ENCODE measurements around the gene MT1HL1. TPM values are rescaled to one million over a fixed set of nuclear protein-coding genes. Genes with fewer than 3 reads are reported as not detected.

MT1HL1 gene
- total RNA-seq, 1 experiment from 2014 or later = not detected

GRCh38 chr1:237041795-237042525 is 37.7 kb upstream of the MT1HL1 start, which contains the start of gene RYR2:
TSS of gene RYR2 (plus strand) at chr1:237042184. CDS start at chr1:237042522, 338 bp downstream.
- Histone ChIP-seq H4K20me1 (ENCODE audit: insufficient read depth, low read depth, low read length) (no peaks in the 10 kb centered on the region), H3K4me3 (ENCODE audit: low read length) (no peak within 1 kb of the TSS), H3K36me3 (ENCODE audit: insufficient read depth, low read length) (no peaks in the 10 kb centered on the region), H3K9me3 (ENCODE audit: low read length) (no peaks in the 10 kb centered on the region), H3K4me2 (ENCODE audit: low read depth, low read length, poor library complexity, severe bottlenecking) (no peak within 1 kb of the TSS), H3K79me2 (ENCODE audit: low read length) (no peaks in the 10 kb centered on the region), H3K4me1 (ENCODE audit: low read length) (no peaks in the 10 kb centered on the region), H3K27me3 (ENCODE audit: low read length) (no peaks in the 10 kb centered on the region), H3K9ac (ENCODE audit: low read length) (no peak within 1 kb of the TSS), H3K9me2 (replicated peaks; ENCODE audit: insufficient read depth, low read length) (no peaks in the 10 kb centered on the region), H3K27ac (ENCODE audit: low read length) (no peak within 1 kb of the TSS), H2AFZ (ENCODE audit: low read length) (no peak within 1 kb of the TSS)
- no peak for DNase-seq

GRCh38 chr1:237041461-237041794 is 37.2 kb upstream of the MT1HL1 start:
- H3K9me2 ChIP-seq (replicated peaks; ENCODE audit: insufficient read depth, low read length) = no peaks in the 10 kb centered on the region
- H3K9ac ChIP-seq (ENCODE audit: low read length) = no peak overlapping the region
- no peaks in the 10 kb centered on the region for H3K9me3 ChIP-seq (ENCODE audit: low read length)
- no peaks in the 10 kb centered on the region for H3K36me3 ChIP-seq (ENCODE audit: insufficient read depth, low read length)
- H3K4me3 ChIP-seq (ENCODE audit: low read length) = no peak overlapping the region
- no peak for DNase-seq
- no peak overlapping the region for H2AFZ ChIP-seq (ENCODE audit: low read length)
- no peaks in the 10 kb centered on the region for H3K27me3 ChIP-seq (ENCODE audit: low read length)
- H3K27ac ChIP-seq (ENCODE audit: low read length) = no peak overlapping the region
- no peaks in the 10 kb centered on the region for H3K4me1 ChIP-seq (ENCODE audit: low read length)
- no peaks in the 10 kb centered on the region for H4K20me1 ChIP-seq (ENCODE audit: insufficient read depth, low read depth, low read length)
- H3K79me2 ChIP-seq (ENCODE audit: low read length) = no peaks in the 10 kb centered on the region
- no peak overlapping the region for H3K4me2 ChIP-seq (ENCODE audit: low read depth, low read length, poor library complexity, severe bottlenecking)

- no peak overlapping the region for H3K27ac ChIP-seq (ENCODE audit: low read length)
- no peak overlapping the region for H2AFZ ChIP-seq (ENCODE audit: low read length)
- H3K79me2 ChIP-seq (ENCODE audit: low read length) = no peaks in the 10 kb centered on the region
- no peak overlapping the region for H3K9ac ChIP-seq (ENCODE audit: low read length)
- DNase-seq = no peak
- H3K4me2 ChIP-seq (ENCODE audit: low read depth, low read length, poor library complexity, severe bottlenecking) = no peak overlapping the region
- H3K4me3 ChIP-seq (ENCODE audit: low read length) = no peak overlapping the region
- no peaks in the 10 kb centered on the region for H3K4me1 ChIP-seq (ENCODE audit: low read length)
- no peaks in the 10 kb centered on the region for H3K9me2 ChIP-seq (replicated peaks; ENCODE audit: insufficient read depth, low read length)
- H3K9me3 ChIP-seq (ENCODE audit: low read length) = no peaks in the 10 kb centered on the region
- no peaks in the 10 kb centered on the region for H3K27me3 ChIP-seq (ENCODE audit: low read length)
- no peaks in the 10 kb centered on the region for H3K36me3 ChIP-seq (ENCODE audit: insufficient read depth, low read length)
- H4K20me1 ChIP-seq (ENCODE audit: insufficient read depth, low read depth, low read length) = no peaks in the 10 kb centered on the region
Measured at GRCh38 chr1:237040823-237041222, 36.6 kb upstream of the MT1HL1 start.

- no peak overlapping the region for H3K4me2 ChIP-seq (ENCODE audit: low read depth, low read length, poor library complexity, severe bottlenecking)
- H3K27me3 ChIP-seq (ENCODE audit: low read length) = no peaks in the 10 kb centered on the region
- no peak overlapping the region for H3K4me3 ChIP-seq (ENCODE audit: low read length)
- DNase-seq = no peak
- H3K4me1 ChIP-seq (ENCODE audit: low read length) = no peaks in the 10 kb centered on the region
- H4K20me1 ChIP-seq (ENCODE audit: insufficient read depth, low read depth, low read length) = no peaks in the 10 kb centered on the region
- no peak overlapping the region for H3K9ac ChIP-seq (ENCODE audit: low read length)
- no peaks in the 10 kb centered on the region for H3K9me3 ChIP-seq (ENCODE audit: low read length)
- H3K79me2 ChIP-seq (ENCODE audit: low read length) = no peaks in the 10 kb centered on the region
- no peak overlapping the region for H2AFZ ChIP-seq (ENCODE audit: low read length)
- H3K36me3 ChIP-seq (ENCODE audit: insufficient read depth, low read length) = no peaks in the 10 kb centered on the region
- H3K9me2 ChIP-seq (replicated peaks; ENCODE audit: insufficient read depth, low read length) = no peaks in the 10 kb centered on the region
- no peak overlapping the region for H3K27ac ChIP-seq (ENCODE audit: low read length)
Measured at GRCh38 chr1:237038211-237038610, 34.0 kb upstream of the MT1HL1 start.

GRCh38 chr1:237035759-237036158 is 31.5 kb upstream of the MT1HL1 start:
- Histone ChIP-seq H3K4me1 (ENCODE audit: low read length) (peaks cover 9% of the 10 kb centered on the region), H3K27ac (ENCODE audit: low read length) (no peak overlapping the region), H3K36me3 (ENCODE audit: insufficient read depth, low read length) (no peaks in the 10 kb centered on the region), H3K9ac (ENCODE audit: low read length) (no peak overlapping the region), H3K79me2 (ENCODE audit: low read length) (no peaks in the 10 kb centered on the region), H3K4me2 (ENCODE audit: low read depth, low read length, poor library complexity, severe bottlenecking) (no peak overlapping the region), H4K20me1 (ENCODE audit: insufficient read depth, low read depth, low read length) (no peaks in the 10 kb centered on the region), H2AFZ (ENCODE audit: low read length) (no peak overlapping the region), H3K4me3 (ENCODE audit: low read length) (no peak overlapping the region), H3K9me3 (ENCODE audit: low read length) (no peaks in the 10 kb centered on the region), H3K27me3 (ENCODE audit: low read length) (no peaks in the 10 kb centered on the region), H3K9me2 (replicated peaks; ENCODE audit: insufficient read depth, low read length) (no peaks in the 10 kb centered on the region)
- no peak for DNase-seq

GRCh38 chr1:237033804-237034203 is 29.6 kb upstream of the MT1HL1 start:
- Histone ChIP-seq H3K4me3 (ENCODE audit: low read length) (no peak overlapping the region), H3K9ac (ENCODE audit: low read length) (no peak overlapping the region), H2AFZ (ENCODE audit: low read length) (no peak overlapping the region), H3K9me2 (replicated peaks; ENCODE audit: insufficient read depth, low read length) (no peaks in the 10 kb centered on the region), H3K9me3 (ENCODE audit: low read length) (no peaks in the 10 kb centered on the region), H3K4me2 (ENCODE audit: low read depth, low read length, poor library complexity, severe bottlenecking) (no peak overlapping the region), H4K20me1 (ENCODE audit: insufficient read depth, low read depth, low read length) (no peaks in the 10 kb centered on the region), H3K27me3 (ENCODE audit: low read length) (no peaks in the 10 kb centered on the region), H3K27ac (ENCODE audit: low read length) (no peak overlapping the region), H3K79me2 (ENCODE audit: low read length) (no peaks in the 10 kb centered on the region), H3K4me1 (ENCODE audit: low read length) (peaks cover 9% of the 10 kb centered on the region), H3K36me3 (ENCODE audit: insufficient read depth, low read length) (no peaks in the 10 kb centered on the region)
- no peak for DNase-seq

- Histone ChIP-seq H3K4me2 (ENCODE audit: low read depth, low read length, poor library complexity, severe bottlenecking) (no peak overlapping the region), H3K27ac (ENCODE audit: low read length) (no peak overlapping the region)
Measured at GRCh38 chr1:237033061-237033460, 28.8 kb upstream of the MT1HL1 start.

GRCh38 chr1:237032029-237032428 is 27.8 kb upstream of the MT1HL1 start:
- Histone ChIP-seq H4K20me1 (ENCODE audit: insufficient read depth, low read depth, low read length) (no peaks in the 10 kb centered on the region), H3K9me3 (ENCODE audit: low read length) (no peaks in the 10 kb centered on the region), H3K4me2 (ENCODE audit: low read depth, low read length, poor library complexity, severe bottlenecking) (peak overlapping the region; percentile 15), H3K4me1 (ENCODE audit: low read length) (peaks cover 9% of the 10 kb centered on the region), H3K79me2 (ENCODE audit: low read length) (no peaks in the 10 kb centered on the region), H3K9ac (ENCODE audit: low read length) (no peak overlapping the region), H3K4me3 (ENCODE audit: low read length) (no peak overlapping the region), H3K27me3 (ENCODE audit: low read length) (no peaks in the 10 kb centered on the region), H3K9me2 (replicated peaks; ENCODE audit: insufficient read depth, low read length) (no peaks in the 10 kb centered on the region), H2AFZ (ENCODE audit: low read length) (no peak overlapping the region), H3K27ac (ENCODE audit: low read length) (no peak overlapping the region), H3K36me3 (ENCODE audit: insufficient read depth, low read length) (no peaks in the 10 kb centered on the region)
- peak; percentile 66 for DNase-seq

More at GRCh38 chr1:237033061-237033460, 28.8 kb upstream of the MT1HL1 start:
- Histone ChIP-seq H3K36me3 (ENCODE audit: insufficient read depth, low read length) (no peaks in the 10 kb centered on the region), H2AFZ (ENCODE audit: low read length) (no peak overlapping the region), H3K4me1 (ENCODE audit: low read length) (peaks cover 9% of the 10 kb centered on the region), H4K20me1 (ENCODE audit: insufficient read depth, low read depth, low read length) (no peaks in the 10 kb centered on the region), H3K9me2 (replicated peaks; ENCODE audit: insufficient read depth, low read length) (no peaks in the 10 kb centered on the region), H3K9ac (ENCODE audit: low read length) (no peak overlapping the region), H3K27me3 (ENCODE audit: low read length) (no peaks in the 10 kb centered on the region), H3K9me3 (ENCODE audit: low read length) (no peaks in the 10 kb centered on the region), H3K79me2 (ENCODE audit: low read length) (no peaks in the 10 kb centered on the region), H3K4me3 (ENCODE audit: low read length) (no peak overlapping the region)
- no peak for DNase-seq
